Measurements from ENCODE around the gene CBX2. TPM values are rescaled to one million over a fixed set of nuclear protein-coding genes. Genes with fewer than 3 reads are reported as not detected.

Gene CBX2
- total RNA-seq, 1 experiment from 2014 or later, result 79.4 TPM

DNA sequence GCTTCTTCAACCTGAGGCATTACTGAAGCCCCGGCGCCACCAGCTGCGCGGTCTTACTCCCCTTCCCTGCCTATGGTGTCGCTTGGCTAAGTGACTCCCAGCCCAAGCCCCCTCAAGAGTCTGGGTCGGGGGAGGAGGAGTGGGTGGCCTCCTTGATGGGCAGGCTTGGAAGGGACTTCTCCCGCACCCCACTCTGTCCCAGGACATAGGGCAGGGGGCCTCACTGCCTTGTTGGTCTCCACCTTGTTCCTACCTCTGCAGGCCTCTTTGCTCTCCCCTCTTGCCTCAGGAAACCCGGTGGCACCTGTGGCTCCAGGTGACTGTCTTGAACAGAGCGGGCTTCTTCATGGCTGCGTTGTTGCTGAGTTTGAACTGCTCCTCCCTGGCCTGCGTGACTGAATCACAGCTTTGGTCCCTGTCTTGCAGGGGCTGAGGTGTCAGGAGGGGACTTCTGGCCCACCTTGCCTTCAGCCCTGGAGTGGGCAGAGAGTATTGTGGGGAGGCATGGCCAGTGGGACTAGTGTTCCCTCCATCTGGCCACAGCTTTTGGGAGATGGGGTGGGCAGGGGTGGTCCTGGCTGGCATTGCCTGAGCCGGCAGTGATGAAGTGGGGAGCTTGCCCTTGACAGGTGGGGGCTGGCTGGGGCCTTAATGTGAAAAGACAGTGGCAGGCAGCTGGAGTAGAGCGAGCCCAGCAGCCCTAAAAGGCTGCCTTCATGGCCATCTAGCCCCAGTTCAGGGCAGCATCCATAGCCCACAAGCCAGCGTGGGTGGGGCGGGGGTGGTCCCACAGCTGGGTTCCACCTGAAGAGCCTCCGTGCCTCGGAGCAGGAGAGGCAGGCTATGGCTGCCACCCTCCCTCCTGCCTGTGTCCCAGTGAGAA is 7.3 kb downstream of the CBX2 start:
- Histone ChIP-seq H3K56ac (ENCODE audit: insufficient read length, low read depth, low read length) (no peak overlapping the region), H4K5ac (ENCODE audit: insufficient read length, low read depth, low read length) (no peak overlapping the region)
- H3K36me3 Mint-ChIP-seq (ENCODE audit: insufficient read depth in 1 of 3, low read depth in 3 of 3), result peaks cover 33 to 54% (median 49%) of the 10 kb centered on the region in 3 experiments

More for the DNA sequence above, 7.3 kb downstream of the CBX2 start:
- Mint-ChIP-seq H3K4me3 (0 out of 5 replicates have a peak overlapping the region, but pooled peaks of 1 of the 2 experiments have one; percentile 39), H3K9me3 (no peaks in the 10 kb centered on the region), H3K27ac (no peak overlapping the region), H3K4me1 (peaks cover 35 to 45% of the 10 kb centered on the region in 2 experiments), H3K27me3 (ENCODE audit: low read depth) (peaks cover 46% of the 10 kb centered on the region)
- Histone ChIP-seq H3K9ac (ENCODE audit: extremely low read depth, insufficient read length, low read length) (no peak overlapping the region), H3T11ph (ENCODE audit: low read length) (no peak overlapping the region), H4K91ac (ENCODE audit: insufficient read length, low read depth, low read length) (no peak overlapping the region), H4K8ac (replicated peaks; ENCODE audit: insufficient read length, low read depth, low read length) (no peak overlapping the region), H3K23ac (ENCODE audit: insufficient read length, low read depth, low read length) (no peak overlapping the region), H3K27ac (ENCODE audit: insufficient read length, low read depth, low read length) (no peak overlapping the region), H3K18ac (ENCODE audit: insufficient read length, low read depth, low read length) (no peak overlapping the region), H3K79me2 (ENCODE audit: insufficient read depth, low read length) (no peaks in the 10 kb centered on the region), H3K4me1 (ENCODE audit: insufficient read depth, low read length) (peaks cover 8% of the 10 kb centered on the region), H2AK5ac (ENCODE audit: insufficient read length, low read length) (no peak overlapping the region), H4K20me1 (ENCODE audit: control insufficient read depth, insufficient read depth, insufficient read length) (peaks cover 9% of the 10 kb centered on the region), H3K4ac (ENCODE audit: low read depth, low read length) (no peak overlapping the region), H2BK12ac (ENCODE audit: insufficient read length, low read depth, low read length) (no peak overlapping the region), H3K9me3 (ENCODE audit: control insufficient read depth, low read depth, low read length) (no peaks in the 10 kb centered on the region), H2AFZ (ENCODE audit: low read length) (no peak overlapping the region), H2BK120ac (ENCODE audit: low read depth, low read length, poor library complexity, severe bottlenecking) (no peak overlapping the region), H3K79me1 (ENCODE audit: insufficient read depth, low read depth, low read length, poor library complexity, severe bottlenecking) (no peaks in the 10 kb centered on the region), H2BK15ac (ENCODE audit: low read depth, low read length) (no peak overlapping the region), H2BK20ac (ENCODE audit: low read depth, low read length, poor library complexity, severe bottlenecking) (no peak overlapping the region), H2BK5ac (ENCODE audit: insufficient read length, low read length) (no peak overlapping the region), H3K14ac (ENCODE audit: insufficient read depth, low read length) (no peak overlapping the region), H3K4me2 (ENCODE audit: insufficient read depth, insufficient read length, low read length) (no peak overlapping the region), H3K23me2 (ENCODE audit: insufficient read length, low read depth, low read length, poor library complexity, severe bottlenecking) (no peaks in the 10 kb centered on the region), H3K27me3 (ENCODE audit: insufficient read depth, low read length) (peaks cover 16% of the 10 kb centered on the region)
- TF ChIP-seq CTCF (conservative IDR thresholded peaks at IDR 0.05), result no peak
- no peak for DNase-seq
- WGBS (ENCODE audit: extremely low coverage, insufficient read length, low lambda C conversion rate), result no CpG with 5 or more reads among the region's 17 CpGs
